SK-N-DZ (cell line): ENCODE data around the gene PMIS2. TPM values are rescaled to one million over a fixed set of nuclear protein-coding genes. Genes with fewer than 3 reads are reported as not detected.

ENCODE experiments used
- DNase-seq: peaks from one replicate; pipeline ENCODE4 v3.0.0-alpha.2; 2015; ENCODE audit warnings: low spot score
- polyA plus RNA-seq, 2 experiments: library from polyadenylated mRNA; depleted of rRNA; stranded (reverse); fragments of >200 nt; gene quantifications; 2 replicates each; pipeline ENCODE4 v1.2.3, GENCODE V29; 2014

PMIS2 gene
- polyA plus RNA-seq (2014; cell fraction: cytosol; rRNA removed) = not detected in 2 replicates
- polyA plus RNA-seq (2014; cell fraction: nucleus; rRNA removed) = not detected in 2 replicates

- DNase-seq = peak; percentile 33
These were observed at the start of gene PMIS2 for GRCh38 chr19:35585848-35586247. Gene PMIS2 (plus strand): TSS chr19:35586173. CDS start chr19:35586260, 87 bp downstream.

- no peak for DNase-seq
These were observed 46.7 kb upstream of the PMIS2 start for GRCh38 chr19:35539314-35539713.

- DNase-seq = no peak
These were observed 46.1 kb upstream of the PMIS2 start for GRCh38 chr19:35539850-35540249.

- no peak for DNase-seq
These were observed 45.5 kb upstream of the PMIS2 start for GRCh38 chr19:35540356-35540927.

GRCh38 chr19:35542209-35542608, 43.8 kb upstream of the PMIS2 start:
- DNase-seq = no peak

- no peak for DNase-seq
These were observed 42.5 kb upstream of the PMIS2 start for GRCh38 chr19:35543280-35544109.

- DNase-seq = no peak
These were observed 41.7 kb upstream of the PMIS2 start for GRCh38 chr19:35544110-35544802.

- DNase-seq = peak; percentile 81
These were observed 40.7 kb upstream of the PMIS2 start, which contains the start of gene TMEM147 for GRCh38 chr19:35545001-35545854. Gene TMEM147 (plus strand): TSS chr19:35545626. CDS start chr19:35545740, 114 bp downstream.

- peak; percentile 29 for DNase-seq
These were observed 40.1 kb upstream of the PMIS2 start for GRCh38 chr19:35545855-35546381.

GRCh38 chr19:35546532-35546931, 39.4 kb upstream of the PMIS2 start:
- no peak for DNase-seq

GRCh38 chr19:35549174-35549788, 36.7 kb upstream of the PMIS2 start:
- DNase-seq = peak; percentile 73

GRCh38 chr19:35549879-35550523, 36.0 kb upstream of the PMIS2 start:
- DNase-seq = no peak

GRCh38 chr19:35551091-35551810, 34.7 kb upstream of the PMIS2 start:
- no peak for DNase-seq

- DNase-seq = no peak
These were observed 33.2 kb upstream of the PMIS2 start for GRCh38 chr19:35552534-35553384.

- DNase-seq = no peak
These were observed 32.5 kb upstream of the PMIS2 start for GRCh38 chr19:35553385-35554000.

GRCh38 chr19:35554076-35554475, 31.9 kb upstream of the PMIS2 start:
- no peak for DNase-seq

- peak; percentile 69 for DNase-seq
These were observed 30.5 kb upstream of the PMIS2 start for GRCh38 chr19:35555301-35556005.
